Measurements from ENCODE around the gene ROPN1B.
"Not testable (repeated sequence)": the region's sequence is repeated elsewhere in the genome, so short reads cannot be mapped to it uniquely, and the experiment has no call there.

ROPN1B gene

GRCh38 chr3:125958511-125959316 lies 10.3 kb upstream of the ROPN1B start:
- no peak for DNase-seq (ENCODE audit: low spot score)

GRCh38 chr3:125959317-125960065 lies 9.5 kb upstream of the ROPN1B start:
- DNase-seq (ENCODE audit: low spot score), result no peak

DNA sequence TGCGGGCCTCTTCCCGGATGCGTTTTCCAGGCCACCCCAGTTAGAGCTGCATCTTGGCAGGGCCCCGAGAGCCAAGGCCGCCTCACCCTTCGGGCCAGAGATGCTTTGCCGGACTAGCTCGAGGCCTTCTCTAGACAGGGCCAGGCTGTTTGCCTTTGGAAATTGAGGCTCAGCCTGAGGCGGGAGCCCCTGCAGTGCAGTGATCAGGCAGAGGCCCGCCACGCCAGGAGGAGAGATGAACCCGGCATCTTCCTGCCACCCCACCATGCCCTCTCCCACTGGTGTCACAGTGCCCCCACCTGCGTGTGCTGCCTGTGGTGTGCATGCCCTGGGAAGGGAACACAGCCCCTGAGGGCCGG lies 8.9 kb upstream of the ROPN1B start:
- DNase-seq (ENCODE audit: low spot score), result no peak

DNA sequence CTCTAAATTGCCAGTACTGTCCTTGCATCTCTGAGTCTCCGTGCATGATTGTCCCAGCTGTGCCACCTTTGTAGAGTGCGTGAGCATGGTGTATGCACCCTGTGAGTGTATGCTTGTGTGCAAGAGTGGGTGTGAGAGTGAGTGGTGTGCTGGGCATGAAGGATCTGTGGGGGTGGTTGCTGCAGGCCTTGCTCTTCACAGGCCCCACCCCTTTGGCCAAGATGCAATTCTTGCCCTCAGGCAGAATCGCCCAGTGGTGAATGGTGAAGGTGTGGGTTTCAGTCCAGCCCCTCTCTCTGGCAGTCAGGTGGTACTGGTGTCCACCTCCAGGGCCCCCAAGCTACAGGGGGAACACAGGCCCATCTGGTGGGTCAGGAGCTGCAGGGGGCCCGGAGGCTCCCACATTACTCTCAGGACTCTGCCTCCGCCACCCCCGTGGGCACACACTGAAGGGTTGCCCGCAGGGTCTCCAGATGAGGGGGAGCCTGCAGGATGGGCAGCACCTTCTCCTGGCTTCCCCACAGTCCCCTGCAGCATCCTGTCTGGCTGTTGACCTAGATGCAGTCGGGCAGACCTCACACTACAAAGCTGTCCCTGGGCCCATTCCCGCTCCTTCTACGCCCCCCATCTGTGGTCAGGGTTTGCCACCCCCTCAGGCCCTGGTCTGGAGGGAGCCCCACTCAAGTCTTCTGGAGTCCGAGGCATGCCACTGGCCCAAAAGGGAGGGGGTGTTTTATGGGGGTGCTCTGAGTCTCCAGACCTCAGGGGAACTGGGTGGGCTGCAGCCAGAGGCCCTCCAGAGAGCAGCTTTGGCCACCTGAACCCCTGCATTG lies 8.3 kb upstream of the ROPN1B start:
- no peak for DNase-seq (ENCODE audit: low spot score)

GRCh38 chr3:125961289-125961589 lies 7.7 kb upstream of the ROPN1B start:
- DNase-seq (ENCODE audit: low spot score), result no peak

GRCh38 chr3:125963834-125964233 lies 5.1 kb upstream of the ROPN1B start:
- not testable (repeated sequence) for DNase-seq (ENCODE audit: low spot score)

DNA sequence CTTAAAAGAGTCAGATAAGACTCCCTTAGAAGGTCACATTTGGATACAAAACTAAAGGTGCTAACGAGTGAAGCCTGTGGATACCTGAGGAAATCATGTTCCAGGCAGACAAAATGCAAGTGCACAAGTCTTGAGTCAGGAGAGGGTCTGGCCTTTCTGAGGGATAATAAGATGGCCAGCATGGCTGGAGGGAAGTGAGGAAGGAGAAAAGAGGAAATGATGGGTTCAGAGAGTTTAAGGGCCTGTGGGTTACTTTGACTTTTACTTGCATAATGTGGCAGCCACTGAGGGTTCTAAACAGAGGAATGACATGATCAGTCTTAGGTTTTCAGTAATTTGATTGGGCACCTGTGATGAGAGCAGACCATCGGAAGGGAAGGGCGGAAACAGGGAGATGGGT lies 3.5 kb upstream of the ROPN1B start:
- no peak for DNase-seq (ENCODE audit: low spot score)

GRCh38 chr3:125967156-125967555 lies 1.8 kb upstream of the ROPN1B start:
- DNase-seq (ENCODE audit: low spot score), result no peak

- not testable (repeated sequence) for DNase-seq (ENCODE audit: low spot score)
Observed at GRCh38 chr3:125968121-125968520, 857 bp upstream of the ROPN1B start.

DNA sequence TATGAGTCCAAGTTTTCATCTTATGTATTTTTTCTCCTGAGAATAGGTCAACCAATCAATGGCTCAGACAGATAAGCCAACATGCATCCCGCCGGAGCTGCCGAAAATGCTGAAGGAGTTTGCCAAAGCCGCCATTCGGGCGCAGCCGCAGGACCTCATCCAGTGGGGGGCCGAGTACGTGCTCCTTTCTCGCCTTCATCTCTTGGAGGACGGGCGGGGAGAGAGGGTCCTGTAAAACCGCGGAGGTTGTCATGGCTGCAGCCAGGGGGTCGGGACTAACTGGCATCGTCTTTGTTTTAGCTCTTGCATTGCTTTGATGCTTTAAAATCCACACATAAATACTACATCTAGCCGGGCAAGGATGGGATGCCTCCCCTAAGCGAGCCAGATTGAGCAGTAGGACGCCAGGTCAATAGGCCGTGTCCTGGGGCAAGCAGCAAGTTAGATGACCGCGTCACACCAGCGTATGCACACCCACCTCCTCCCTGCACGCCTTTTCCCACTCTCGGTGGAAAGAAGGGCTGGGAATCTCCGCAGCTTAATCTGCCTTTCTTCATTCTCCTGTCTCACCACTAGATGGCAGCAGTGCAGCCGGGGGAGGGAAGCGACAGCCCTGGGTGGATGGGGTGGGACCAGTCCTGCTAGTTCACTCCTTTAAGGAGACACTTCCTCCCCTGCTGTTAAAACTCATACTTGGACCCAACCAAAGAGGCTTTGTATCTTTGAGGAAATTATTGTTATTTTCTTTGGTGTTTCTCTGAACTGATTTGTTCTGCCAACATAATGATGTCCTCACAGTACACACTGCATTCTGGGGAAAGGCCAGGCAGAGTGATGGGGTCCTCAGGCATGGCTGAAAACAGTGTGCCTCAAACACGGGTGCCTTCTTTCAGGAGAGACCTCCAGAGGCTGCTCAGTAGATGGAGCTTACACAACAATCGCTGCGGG lies 3.3 kb downstream of the ROPN1B start:
- DNase-seq (ENCODE audit: low spot score), result not testable (repeated sequence)

GRCh38 chr3:125975245-125976002 lies 6.4 kb downstream of the ROPN1B start:
- not testable (repeated sequence) for DNase-seq (ENCODE audit: low spot score)

DNA sequence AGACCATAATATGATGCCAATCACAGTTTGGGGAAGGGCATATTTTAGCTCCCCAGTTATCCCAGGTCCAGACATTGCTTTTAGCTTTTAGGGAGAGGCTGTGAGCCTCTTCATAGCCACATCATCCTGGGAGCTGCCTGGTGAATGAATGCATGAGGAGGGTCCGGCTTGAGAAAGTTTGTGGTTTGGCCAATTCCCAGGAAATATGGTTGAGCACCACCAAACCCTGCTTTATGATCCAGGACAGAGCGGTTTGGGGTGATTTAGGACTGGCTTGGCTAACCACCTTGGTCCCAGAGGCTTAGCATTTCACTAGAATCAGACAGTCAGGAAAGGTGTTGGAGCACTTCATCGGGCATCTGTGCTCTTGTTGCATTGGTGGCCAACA lies 7.0 kb downstream of the ROPN1B start:
- DNase-seq (ENCODE audit: low spot score), result not testable (repeated sequence)

DNA sequence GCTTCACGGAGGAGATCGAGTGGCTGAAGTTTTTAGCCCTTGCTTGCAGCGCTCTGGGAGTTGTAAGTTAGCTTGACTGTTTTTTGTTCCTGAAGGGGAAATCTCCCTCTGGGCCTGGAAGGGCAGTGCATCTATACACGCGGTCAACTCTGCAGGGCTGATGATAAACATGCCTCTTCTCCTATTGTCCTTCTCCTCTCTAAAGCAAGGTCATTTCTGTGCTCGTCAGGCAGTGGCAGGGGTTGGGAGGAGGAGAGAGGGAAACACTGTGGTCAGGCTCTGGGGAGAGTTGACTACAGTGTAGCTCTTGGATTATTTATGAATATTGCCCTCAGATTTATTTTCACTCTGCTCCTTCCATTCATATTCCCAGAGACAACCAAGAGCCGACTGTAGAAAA lies 8.1 kb downstream of the ROPN1B start:
- not testable (repeated sequence) for DNase-seq (ENCODE audit: low spot score)

GRCh38 chr3:125984951-125985350 lies 16.0 kb downstream of the ROPN1B start:
- not testable (repeated sequence) for DNase-seq (ENCODE audit: low spot score)

GRCh38 chr3:125990253-125990970 lies 21.4 kb downstream of the ROPN1B start:
- peak; percentile 55 for DNase-seq (ENCODE audit: low spot score)

DNA sequence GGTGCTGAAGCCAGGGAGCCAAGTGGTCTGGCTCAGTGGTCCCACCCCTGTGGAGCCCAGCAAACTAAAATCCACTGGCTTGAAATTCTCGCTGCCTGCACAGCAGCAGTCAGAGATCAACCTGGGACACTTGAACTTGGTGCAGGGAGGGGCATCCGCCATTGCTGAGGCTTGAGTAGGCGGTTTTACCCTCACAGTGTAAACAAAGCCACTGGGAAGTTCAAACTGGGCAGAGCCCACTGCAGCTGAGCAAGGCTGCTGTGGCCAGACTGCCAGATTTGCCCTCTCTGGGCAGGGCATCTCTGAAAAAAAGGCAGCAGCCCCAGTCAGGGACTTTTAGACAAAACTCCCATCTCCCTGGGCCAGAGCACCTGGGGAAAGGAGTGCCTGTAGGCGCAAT lies 27.8 kb downstream of the ROPN1B start:
- not testable (repeated sequence) for DNase-seq (ENCODE audit: low spot score)

DNA sequence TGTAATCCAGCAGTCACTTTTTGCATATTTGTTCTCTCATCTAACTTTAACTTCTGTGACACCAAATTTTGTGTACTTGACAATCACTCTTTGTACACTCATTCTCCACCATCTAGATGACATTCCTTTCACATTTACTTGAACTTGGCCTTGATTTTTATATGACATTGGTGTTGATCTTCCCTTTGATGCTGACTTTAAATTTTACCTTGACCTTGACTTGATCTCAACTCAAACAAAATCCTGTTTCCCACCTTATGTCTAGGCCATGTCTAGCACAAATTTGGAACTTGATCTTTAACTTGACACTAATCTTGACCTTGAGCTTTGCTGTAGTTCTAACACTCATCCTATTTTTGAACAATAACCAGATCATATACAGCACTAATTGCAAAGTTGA lies 33.2 kb downstream of the ROPN1B start:
- DNase-seq (ENCODE audit: low spot score), result no peak

- DNase-seq (ENCODE audit: low spot score), result no peak
Observed at GRCh38 chr3:126003447-126004190, 34.6 kb downstream of the ROPN1B start.

DNA sequence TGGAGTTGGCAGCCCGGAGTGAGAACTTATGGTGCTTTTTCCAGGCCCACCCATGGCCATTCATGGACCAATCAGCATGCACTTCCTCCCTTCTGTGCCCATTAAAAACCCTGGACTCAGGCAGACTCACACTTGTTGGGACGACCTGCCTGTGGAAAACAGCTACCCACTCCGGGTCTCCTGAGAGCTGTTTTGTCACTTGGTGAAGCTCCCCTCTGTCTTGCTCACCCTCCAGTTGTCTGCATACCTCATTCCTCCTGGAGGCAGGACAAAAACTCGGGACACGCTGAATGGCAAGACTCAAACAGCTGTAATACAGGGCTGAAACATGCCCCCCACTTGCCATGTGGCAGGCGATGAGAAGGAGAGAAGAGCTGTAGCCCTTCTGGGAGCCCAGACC lies 35.2 kb downstream of the ROPN1B start:
- DNase-seq (ENCODE audit: low spot score), result no peak
